ENCODE measurements around the gene C11orf98.

Gene C11orf98

DNA sequence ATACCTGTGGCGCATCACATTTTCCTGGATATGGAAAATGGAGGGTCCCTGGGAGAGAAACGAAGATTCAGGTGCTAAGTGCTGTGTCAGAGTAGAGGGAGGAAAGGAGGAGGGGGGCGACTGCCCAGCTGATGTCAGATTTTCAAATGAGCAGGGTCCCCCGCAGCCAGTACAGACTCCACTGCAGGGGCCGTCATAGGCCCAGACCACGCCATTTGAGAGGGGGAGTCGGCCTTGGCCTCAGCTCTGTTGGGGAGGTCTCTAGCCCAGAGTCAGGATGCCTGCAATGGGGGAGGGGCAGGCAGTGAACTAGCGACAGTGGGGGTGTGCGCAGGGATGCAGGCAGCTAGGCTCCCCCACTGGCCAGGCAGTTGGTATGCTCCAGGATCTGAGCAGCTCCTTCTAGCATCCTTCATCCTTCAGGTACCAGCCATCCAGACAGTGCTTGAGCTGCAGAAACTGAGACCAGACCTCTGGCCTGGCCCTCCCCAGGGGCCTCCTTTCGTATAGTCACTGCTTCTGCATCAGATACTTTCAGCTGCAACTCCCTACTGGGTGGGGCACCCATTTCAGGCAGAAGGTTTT, 42.4 kb upstream of the C11orf98 start, which contains the start of the genes BSCL2 and GNG3:
BSCL2 (minus strand) TSS at position 148 of the 585 bp plus-strand sequence. CDS start 229 bp downstream, outside the sequence.
GNG3 (plus strand) TSS at position 400 of the 585 bp plus-strand sequence. CDS start 620 bp downstream, outside the sequence.
- ATAC-seq, result no peak
- TF ChIP-seq ZC3H10 (CRISPR knock-in tag; IDR thresholded peaks at IDR 0.05) (no peak), ESRRG (CRISPR knock-in tag; IDR thresholded peaks at IDR 0.05) (no peak), GLIS3 (CRISPR knock-in tag; IDR thresholded peaks at IDR 0.05) (no peak), SNAI2 (CRISPR knock-in tag; IDR thresholded peaks at IDR 0.05) (no peak), ZFP30 (CRISPR knock-in tag; IDR thresholded peaks at IDR 0.05) (no peak), ZNF8 (CRISPR knock-in tag; IDR thresholded peaks at IDR 0.05) (no peak), OSR1 (CRISPR knock-in tag; IDR thresholded peaks at IDR 0.05) (no peak), BACH2 (CRISPR knock-in tag; IDR thresholded peaks at IDR 0.05; ENCODE audit: borderline replicate concordance) (no peak), ZNF565 (CRISPR knock-in tag; conservative IDR thresholded peaks at IDR 0.05; ENCODE audit: low read depth) (no peak), TOX (CRISPR knock-in tag; IDR thresholded peaks at IDR 0.05; ENCODE audit: borderline replicate concordance) (no peak), ZNF70 (CRISPR knock-in tag; IDR thresholded peaks at IDR 0.05) (no peak), PPARA (CRISPR knock-in tag; IDR thresholded peaks at IDR 0.05; ENCODE audit: borderline replicate concordance) (no peak), TCF4 (CRISPR knock-in tag; IDR thresholded peaks at IDR 0.05; ENCODE audit: borderline replicate concordance) (no peak), ARNTL (CRISPR knock-in tag; IDR thresholded peaks at IDR 0.05; ENCODE audit: borderline replicate concordance, low read depth) (no peak), ZFP3 (CRISPR knock-in tag; IDR thresholded peaks at IDR 0.05) (no peak)
- TF ChIP-seq, protein P1, sequence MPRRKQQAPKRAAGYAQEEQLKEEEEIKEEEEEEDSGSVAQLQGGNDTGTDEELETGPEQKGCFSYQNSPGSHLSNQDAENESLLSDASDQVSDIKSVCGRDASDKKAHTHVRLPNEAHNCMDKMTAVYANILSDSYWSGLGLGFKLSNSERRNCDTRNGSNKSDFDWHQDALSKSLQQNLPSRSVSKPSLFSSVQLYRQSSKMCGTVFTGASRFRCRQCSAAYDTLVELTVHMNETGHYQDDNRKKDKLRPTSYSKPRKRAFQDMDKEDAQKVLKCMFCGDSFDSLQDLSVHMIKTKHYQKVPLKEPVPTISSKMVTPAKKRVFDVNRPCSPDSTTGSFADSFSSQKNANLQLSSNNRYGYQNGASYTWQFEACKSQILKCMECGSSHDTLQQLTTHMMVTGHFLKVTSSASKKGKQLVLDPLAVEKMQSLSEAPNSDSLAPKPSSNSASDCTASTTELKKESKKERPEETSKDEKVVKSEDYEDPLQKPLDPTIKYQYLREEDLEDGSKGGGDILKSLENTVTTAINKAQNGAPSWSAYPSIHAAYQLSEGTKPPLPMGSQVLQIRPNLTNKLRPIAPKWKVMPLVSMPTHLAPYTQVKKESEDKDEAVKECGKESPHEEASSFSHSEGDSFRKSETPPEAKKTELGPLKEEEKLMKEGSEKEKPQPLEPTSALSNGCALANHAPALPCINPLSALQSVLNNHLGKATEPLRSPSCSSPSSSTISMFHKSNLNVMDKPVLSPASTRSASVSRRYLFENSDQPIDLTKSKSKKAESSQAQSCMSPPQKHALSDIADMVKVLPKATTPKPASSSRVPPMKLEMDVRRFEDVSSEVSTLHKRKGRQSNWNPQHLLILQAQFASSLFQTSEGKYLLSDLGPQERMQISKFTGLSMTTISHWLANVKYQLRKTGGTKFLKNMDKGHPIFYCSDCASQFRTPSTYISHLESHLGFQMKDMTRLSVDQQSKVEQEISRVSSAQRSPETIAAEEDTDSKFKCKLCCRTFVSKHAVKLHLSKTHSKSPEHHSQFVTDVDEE (CRISPR knock-in tag; IDR thresholded peaks at IDR 0.05), result no peak
- TF ChIP-seq, protein P2, sequence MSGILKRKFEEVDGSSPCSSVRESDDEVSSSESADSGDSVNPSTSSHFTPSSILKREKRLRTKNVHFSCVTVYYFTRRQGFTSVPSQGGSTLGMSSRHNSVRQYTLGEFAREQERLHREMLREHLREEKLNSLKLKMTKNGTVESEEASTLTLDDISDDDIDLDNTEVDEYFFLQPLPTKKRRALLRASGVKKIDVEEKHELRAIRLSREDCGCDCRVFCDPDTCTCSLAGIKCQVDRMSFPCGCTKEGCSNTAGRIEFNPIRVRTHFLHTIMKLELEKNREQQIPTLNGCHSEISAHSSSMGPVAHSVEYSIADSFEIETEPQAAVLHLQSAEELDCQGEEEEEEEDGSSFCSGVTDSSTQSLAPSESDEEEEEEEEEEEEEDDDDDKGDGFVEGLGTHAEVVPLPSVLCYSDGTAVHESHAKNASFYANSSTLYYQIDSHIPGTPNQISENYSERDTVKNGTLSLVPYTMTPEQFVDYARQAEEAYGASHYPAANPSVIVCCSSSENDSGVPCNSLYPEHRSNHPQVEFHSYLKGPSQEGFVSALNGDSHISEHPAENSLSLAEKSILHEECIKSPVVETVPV (CRISPR knock-in tag; IDR thresholded peaks at IDR 0.05), result no peak
- TF ChIP-seq, protein P3, sequence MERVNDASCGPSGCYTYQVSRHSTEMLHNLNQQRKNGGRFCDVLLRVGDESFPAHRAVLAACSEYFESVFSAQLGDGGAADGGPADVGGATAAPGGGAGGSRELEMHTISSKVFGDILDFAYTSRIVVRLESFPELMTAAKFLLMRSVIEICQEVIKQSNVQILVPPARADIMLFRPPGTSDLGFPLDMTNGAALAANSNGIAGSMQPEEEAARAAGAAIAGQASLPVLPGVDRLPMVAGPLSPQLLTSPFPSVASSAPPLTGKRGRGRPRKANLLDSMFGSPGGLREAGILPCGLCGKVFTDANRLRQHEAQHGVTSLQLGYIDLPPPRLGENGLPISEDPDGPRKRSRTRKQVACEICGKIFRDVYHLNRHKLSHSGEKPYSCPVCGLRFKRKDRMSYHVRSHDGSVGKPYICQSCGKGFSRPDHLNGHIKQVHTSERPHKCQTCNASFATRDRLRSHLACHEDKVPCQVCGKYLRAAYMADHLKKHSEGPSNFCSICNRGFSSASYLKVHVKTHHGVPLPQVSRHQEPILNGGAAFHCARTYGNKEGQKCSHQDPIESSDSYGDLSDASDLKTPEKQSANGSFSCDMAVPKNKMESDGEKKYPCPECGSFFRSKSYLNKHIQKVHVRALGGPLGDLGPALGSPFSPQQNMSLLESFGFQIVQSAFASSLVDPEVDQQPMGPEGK (CRISPR knock-in tag; IDR thresholded peaks at IDR 0.05; ENCODE audit: borderline replicate concordance), result no peak

DNA sequence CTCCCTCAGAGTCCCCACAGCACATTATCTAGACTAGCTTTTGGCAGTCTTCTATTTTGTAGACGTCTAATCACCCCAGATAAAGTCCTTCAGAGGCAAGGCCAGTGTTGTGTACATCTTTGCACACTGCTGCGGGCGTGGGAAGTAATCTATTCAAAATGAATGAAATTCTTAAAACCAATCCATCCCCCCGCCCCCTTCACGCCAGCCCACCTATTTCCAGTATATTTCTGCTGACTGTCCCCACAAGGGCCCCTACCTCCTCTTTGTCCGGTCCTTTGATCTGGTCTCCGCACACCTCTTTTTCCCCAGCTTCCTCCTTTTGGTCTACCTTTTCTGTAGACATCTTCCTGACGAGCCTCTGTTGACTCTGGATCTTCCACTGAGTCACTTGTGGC, 41.8 kb upstream of the C11orf98 start:
- no peak for TF ChIP-seq GLIS3 (CRISPR knock-in tag; IDR thresholded peaks at IDR 0.05)
- no peak for TF ChIP-seq CSDC2 (CRISPR knock-in tag; IDR thresholded peaks at IDR 0.05)
- no peak for TF ChIP-seq ESRRG (CRISPR knock-in tag; IDR thresholded peaks at IDR 0.05)
- TF ChIP-seq, protein P2 (CRISPR knock-in tag; IDR thresholded peaks at IDR 0.05), result no peak
- no peak for TF ChIP-seq OSR1 (CRISPR knock-in tag; IDR thresholded peaks at IDR 0.05)
- TF ChIP-seq ZC3H10 (CRISPR knock-in tag; IDR thresholded peaks at IDR 0.05), result no peak
- ATAC-seq, result no peak

DNA sequence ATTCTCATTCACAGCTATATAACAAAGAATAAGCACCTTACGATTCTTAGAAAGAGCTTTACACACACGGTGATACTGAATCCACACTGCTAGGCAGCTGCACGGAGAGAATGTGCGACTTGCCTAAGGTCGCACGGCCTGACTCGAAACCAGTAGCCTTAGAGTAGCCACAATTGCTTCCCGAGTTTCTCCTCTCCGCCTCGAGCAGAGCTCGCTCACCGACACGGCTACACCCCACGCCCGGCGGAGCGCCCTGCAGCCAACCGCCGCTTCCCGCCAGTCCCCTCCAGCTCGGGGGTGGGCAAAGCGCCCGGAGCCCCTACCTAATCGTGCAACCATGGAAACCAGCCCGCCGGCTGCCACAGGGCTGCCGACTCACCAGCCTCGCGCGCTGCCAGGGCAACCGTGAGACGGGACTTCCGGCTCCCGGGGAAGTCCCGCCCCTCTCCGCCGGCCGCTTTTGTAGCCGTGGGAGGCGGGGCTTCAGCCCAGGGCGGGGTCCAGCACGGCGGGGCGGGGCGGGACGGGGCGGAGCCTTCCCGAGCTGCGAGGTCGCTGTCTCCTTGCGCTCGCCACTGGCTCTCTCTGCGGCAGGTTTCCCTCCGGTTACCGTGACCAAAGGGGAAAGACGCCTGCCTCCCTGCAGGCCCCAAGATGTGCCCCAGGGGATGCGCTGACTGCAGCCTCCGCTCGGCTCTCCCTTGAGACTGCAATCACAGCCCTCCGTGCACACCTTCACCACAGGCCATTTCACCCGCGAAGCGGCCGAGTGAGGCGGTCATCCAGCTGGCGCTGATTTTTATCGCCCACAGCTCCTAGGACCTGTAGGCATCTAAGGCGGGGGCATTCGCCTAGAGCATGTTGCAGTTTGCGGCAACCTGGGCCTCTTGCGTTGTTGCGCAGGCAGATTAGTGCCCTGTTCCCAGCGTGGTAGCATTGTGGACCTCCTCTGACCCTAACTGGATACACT, 41.2 kb upstream of the C11orf98 start:
- TF ChIP-seq, protein P2 (CRISPR knock-in tag; IDR thresholded peaks at IDR 0.05), result no peak
- no peak for TF ChIP-seq TCF4 (CRISPR knock-in tag; IDR thresholded peaks at IDR 0.05; ENCODE audit: borderline replicate concordance)
- TF ChIP-seq, protein P3 (CRISPR knock-in tag; IDR thresholded peaks at IDR 0.05; ENCODE audit: borderline replicate concordance), result peak; percentile 93; the same call in 1 of the 2 replicates
- peak; percentile 71; the same call in 1 of the 2 replicates for TF ChIP-seq ZNF565 (CRISPR knock-in tag; conservative IDR thresholded peaks at IDR 0.05; ENCODE audit: low read depth)
- TF ChIP-seq SNAI2 (CRISPR knock-in tag; IDR thresholded peaks at IDR 0.05), result no peak
- 0 out of 2 replicates have a peak, but pooled peaks have one; percentile 13 for TF ChIP-seq GLIS3 (CRISPR knock-in tag; IDR thresholded peaks at IDR 0.05)
- TF ChIP-seq, protein P1 (CRISPR knock-in tag; IDR thresholded peaks at IDR 0.05), result no peak
- ATAC-seq, result peak; percentile 86
